Thyroid gland (tissue), 4 donors: Measurements from ENCODE around the gene SAE1. TPM values are rescaled to one million over a fixed set of nuclear protein-coding genes. Genes with fewer than 3 reads are reported as not detected.

ENCODE experiments used
- DNase-seq, 2 donors: peaks; one replicate each; pipeline ENCODE4 v3.0.0-alpha.2; 2019
- H3K27ac ChIP-seq, 3 donors: fragments of 200-600 bp; sonication (generic); 1 replicate in 2 of 3; 2 replicates in 1 of 3; pipeline ENCODE4 v1.5.1; 2016 to 2019; ENCODE audit warnings: mild to moderate bottlenecking in 1 of 3, moderate library complexity in 1 of 3
- H3K27me3 ChIP-seq: fragments of 200-600 bp; sonication (generic); one replicate; pipeline ENCODE4 v1.5.1; 2019
- H3K36me3 ChIP-seq, 2 donors: fragments of 200-600 bp; sonication (generic); one replicate each; pipeline ENCODE4 v1.5.1; 2016 to 2019
- H3K4me1 ChIP-seq, 2 donors: fragments of 200-600 bp; sonication (generic); one replicate each; pipeline ENCODE4 v1.5.1; 2017 to 2019
- H3K4me3 ChIP-seq, 3 donors: fragments of 200-600 bp; sonication (generic); replicated peaks in 1 of 3; 1 replicate in 2 of 3; 2 replicates in 1 of 3; pipeline ENCODE4 v1.5.1; 2016; ENCODE audit warnings: mild to moderate bottlenecking in 1 of 3
- H3K9me3 ChIP-seq: fragments of 200-600 bp; sonication (generic); one replicate; pipeline ENCODE4 v1.5.1; 2017
- POLR2A ChIP-seq, 2 donors: fragments of 450-650 bp; IDR thresholded peaks; one replicate each; pipeline ENCODE4 v1.6.1; 2017; ENCODE audit warnings: antibody characterized with exemption in 2 of 2, mild to moderate bottlenecking in 2 of 2, moderate library complexity in 1 of 2
- WGBS, 2 donors: methylation state at CpG; one replicate each; pipeline ENCODE4 v1.1.5; 2017; 5-methylcytosine and 5-hydroxymethylcytosine counted together
- intact Hi-C: fragments of 100-400 bp; cut with DNase I; formaldehyde crosslinking; loops from one replicate; pipeline ENCODE4 v1.15.1; 2023
- total RNA-seq, 4 donors: library from RNA; depleted of rRNA; stranded (reverse); fragments of >200 nt; gene quantifications; one replicate each; pipeline ENCODE4 v1.2.3, GENCODE V29; 2016
- TF ChIP-seq, protein P1 (sequence below), 6 experiments: fragments of 200-600 bp in 3 of 6; fragments of 450-650 bp in 3 of 6; sonication (generic) in 3 of 6; IDR thresholded peaks; one replicate each; pipeline ENCODE4 v1.5.1; 2016 to 2019; ENCODE audit warnings: antibody characterized with exemption in 6 of 6, mild to moderate bottlenecking in 2 of 6, inconsistent platforms in 1 of 6, moderate library complexity in 1 of 6

SAE1 gene
- total RNA-seq, 4 donors from 2014 or later = 79.5 to 119 (median 103) TPM

DNA sequence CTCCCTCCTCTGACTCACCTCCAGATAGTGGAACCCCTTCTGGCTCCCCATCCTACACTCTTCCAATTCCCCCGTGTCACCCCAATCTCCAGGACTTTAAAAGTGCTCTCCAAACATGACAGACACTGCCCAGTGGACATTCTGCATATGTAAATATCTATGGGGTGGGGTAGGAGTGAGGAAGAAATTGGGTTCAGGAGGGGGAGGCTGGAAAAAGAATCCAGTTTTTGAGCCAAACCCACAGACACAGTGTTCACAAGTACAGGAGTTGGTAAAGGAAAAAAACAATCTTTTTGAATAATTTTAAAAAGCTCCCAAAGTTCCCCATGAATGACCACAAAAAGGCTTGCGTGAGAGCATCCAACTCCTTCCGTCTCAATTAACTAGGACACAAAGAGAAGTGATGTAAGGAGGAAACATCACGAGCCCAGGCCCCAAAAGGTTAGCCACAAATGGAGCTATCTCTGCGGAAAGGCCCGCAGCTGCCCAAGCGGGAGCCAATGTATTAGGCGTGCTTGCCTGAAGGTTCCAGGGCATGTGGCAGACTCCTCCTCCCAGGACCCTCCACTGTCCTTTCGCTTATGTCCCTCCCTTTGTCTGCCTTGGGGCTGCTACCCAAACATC lies 35.0 kb upstream of the SAE1 start:
- intact Hi-C loops = no loop called here
- Histone ChIP-seq H3K9me3 (no peaks in the 10 kb centered on the region), H3K27ac (peak overlapping the region; percentile 92 to 95 (median 94)), H3K27me3 (no peaks in the 10 kb centered on the region), H3K4me3 (no peak overlapping the region), H3K4me1 (peaks cover 47 to 73% of the 10 kb centered on the region in 2 donors), H3K36me3 (peaks cover 0 to 9% of the 10 kb centered on the region in 2 donors)
- TF ChIP-seq, protein P1, sequence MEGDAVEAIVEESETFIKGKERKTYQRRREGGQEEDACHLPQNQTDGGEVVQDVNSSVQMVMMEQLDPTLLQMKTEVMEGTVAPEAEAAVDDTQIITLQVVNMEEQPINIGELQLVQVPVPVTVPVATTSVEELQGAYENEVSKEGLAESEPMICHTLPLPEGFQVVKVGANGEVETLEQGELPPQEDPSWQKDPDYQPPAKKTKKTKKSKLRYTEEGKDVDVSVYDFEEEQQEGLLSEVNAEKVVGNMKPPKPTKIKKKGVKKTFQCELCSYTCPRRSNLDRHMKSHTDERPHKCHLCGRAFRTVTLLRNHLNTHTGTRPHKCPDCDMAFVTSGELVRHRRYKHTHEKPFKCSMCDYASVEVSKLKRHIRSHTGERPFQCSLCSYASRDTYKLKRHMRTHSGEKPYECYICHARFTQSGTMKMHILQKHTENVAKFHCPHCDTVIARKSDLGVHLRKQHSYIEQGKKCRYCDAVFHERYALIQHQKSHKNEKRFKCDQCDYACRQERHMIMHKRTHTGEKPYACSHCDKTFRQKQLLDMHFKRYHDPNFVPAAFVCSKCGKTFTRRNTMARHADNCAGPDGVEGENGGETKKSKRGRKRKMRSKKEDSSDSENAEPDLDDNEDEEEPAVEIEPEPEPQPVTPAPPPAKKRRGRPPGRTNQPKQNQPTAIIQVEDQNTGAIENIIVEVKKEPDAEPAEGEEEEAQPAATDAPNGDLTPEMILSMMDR (IDR thresholded peaks at IDR 0.05) = no peak
- no peak for TF ChIP-seq POLR2A (IDR thresholded peaks at IDR 0.05)
- 61% methylated on average over 9 of the region's 9 CpGs for WGBS, 2 donors
- peak in 1 of 2 donors; percentile 28 for DNase-seq

DNA sequence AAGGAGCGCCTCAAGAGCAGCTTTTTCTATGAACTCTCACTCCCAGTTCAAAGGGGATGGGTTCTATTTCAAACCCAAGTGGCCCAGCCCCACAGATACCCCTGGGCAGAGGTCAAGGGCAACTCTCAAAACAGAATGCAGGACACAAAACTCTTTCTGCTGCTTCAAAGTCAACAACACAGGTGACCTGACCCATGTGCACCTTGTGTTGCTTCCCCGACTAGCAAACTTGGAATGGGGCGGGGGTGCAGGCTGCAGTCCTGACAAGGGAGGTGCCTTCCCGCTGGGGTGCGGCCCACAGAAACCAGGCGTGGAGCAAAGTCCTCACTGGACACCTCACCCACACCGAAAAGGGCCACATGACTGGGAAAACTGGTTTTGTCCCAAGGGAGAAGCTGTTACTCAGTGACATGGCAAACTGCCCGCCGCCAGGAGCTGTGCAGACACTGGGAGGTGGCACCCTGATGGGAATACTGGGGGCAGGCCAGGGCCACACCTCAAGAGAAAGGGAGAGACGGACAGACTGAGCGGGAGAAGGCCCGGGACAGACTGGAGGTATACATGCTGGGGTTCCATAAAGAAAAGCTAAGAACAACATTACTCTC lies 34.4 kb upstream of the SAE1 start:
- TF ChIP-seq, protein P1 (IDR thresholded peaks at IDR 0.05) = peak in 1 of 6 experiments; percentile 4
- peak in 1 of 2 donors; percentile 57 for TF ChIP-seq POLR2A (IDR thresholded peaks at IDR 0.05)
- peaks cover 0 to 3% of the 10 kb centered on the region in 2 donors for H3K36me3 ChIP-seq
- no peaks in the 10 kb centered on the region for H3K9me3 ChIP-seq
- intact Hi-C loops = no loop called here
- no peaks in the 10 kb centered on the region for H3K27me3 ChIP-seq
- peak overlapping the region; percentile 92 to 95 (median 94) for H3K27ac ChIP-seq
- no peak overlapping the region for H3K4me3 ChIP-seq
- peaks cover 47 to 73% of the 10 kb centered on the region in 2 donors for H3K4me1 ChIP-seq
- peak; percentile 96 to 97 for DNase-seq
- 53 to 64% methylated on average over 6 to 12 of the region's 12 CpGs for WGBS, 2 donors

DNA sequence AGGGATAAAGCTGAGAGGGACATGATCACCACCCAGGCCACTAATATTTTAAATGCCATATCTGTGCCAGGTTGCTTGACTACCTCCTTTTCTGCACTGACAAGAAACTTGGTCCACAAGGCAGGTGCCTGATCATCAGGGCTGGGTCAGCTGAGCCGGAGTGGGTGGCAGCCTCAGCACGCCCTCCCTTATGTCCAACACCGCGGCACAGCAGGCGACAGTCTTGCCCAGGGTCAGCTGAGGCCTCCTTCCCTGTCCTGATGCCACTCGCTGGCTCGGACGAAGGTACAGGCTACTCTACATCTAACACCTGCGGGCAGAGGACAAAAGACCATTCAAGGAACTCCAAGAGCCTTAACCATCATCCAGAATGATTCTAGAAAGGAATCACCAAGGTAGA lies 33.9 kb upstream of the SAE1 start:
- Histone ChIP-seq H3K27ac (peak overlapping the region; percentile 92 to 95 (median 94)), H3K27me3 (no peaks in the 10 kb centered on the region), H3K9me3 (no peaks in the 10 kb centered on the region), H3K4me1 (peaks cover 50 to 76% of the 10 kb centered on the region in 2 donors), H3K36me3 (no peaks in the 10 kb centered on the region), H3K4me3 (no peak overlapping the region)
- DNase-seq = peak; percentile 34 to 49
- intact Hi-C loops = no loop called here
- TF ChIP-seq POLR2A (IDR thresholded peaks at IDR 0.05) = no peak
- TF ChIP-seq, protein P1 (IDR thresholded peaks at IDR 0.05) = no peak
- 99 to 100% methylated on average over 6 to 9 of the region's 9 CpGs for WGBS, 2 donors

DNA sequence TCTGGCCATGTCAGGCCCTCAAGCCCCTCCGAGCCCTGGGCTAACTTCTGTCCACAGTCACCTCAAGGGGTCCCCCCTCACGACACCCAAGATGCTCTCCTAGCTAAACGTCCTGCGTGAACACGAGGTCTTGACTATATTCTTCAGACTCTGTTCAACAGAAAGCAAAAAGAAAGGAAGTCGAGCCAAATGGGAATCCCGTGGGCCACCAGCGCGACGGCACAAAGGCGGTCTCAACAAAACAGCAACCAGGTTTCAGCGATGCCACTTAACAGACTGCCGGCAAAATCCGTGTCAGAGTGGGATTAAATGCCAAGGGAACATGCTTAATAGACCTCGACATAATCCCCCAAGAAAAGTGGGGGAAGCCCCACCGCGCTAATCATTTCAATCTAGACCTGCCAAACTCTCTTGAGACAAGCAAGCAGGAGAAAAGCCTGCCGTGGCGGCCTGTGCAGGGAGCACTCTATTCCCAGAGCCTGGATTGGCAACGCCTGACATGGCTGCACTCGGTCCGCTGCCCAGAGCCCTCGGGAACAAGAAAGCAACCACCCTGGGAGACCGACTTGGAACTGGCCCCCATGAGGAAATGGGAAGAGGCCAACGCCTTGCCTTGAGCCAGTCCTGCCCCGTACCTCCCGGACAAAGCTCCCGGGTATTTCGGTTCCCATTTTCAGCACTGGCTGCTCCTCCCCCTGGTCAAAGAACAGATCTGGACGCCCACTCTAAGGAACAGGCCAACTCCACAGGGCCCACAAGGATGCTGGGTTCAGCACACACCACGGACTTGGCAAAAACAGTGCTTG lies 33.0 kb upstream of the SAE1 start:
- no peaks in the 10 kb centered on the region for H3K9me3 ChIP-seq
- TF ChIP-seq, protein P1 (IDR thresholded peaks at IDR 0.05) = no peak
- 48% methylated on average over 22 to 31 of the region's 31 CpGs for WGBS, 2 donors
- H3K27me3 ChIP-seq = no peaks in the 10 kb centered on the region
- peak; percentile 78 to 83 for DNase-seq
- H3K36me3 ChIP-seq = no peaks in the 10 kb centered on the region
- H3K27ac ChIP-seq = peak overlapping the region; percentile 92 to 95 (median 94)
- peaks cover 58 to 85% of the 10 kb centered on the region in 2 donors for H3K4me1 ChIP-seq
- intact Hi-C loops = no loop called here
- no peak overlapping the region for H3K4me3 ChIP-seq
